IPS-18a (cell line): ENCODE results near the gene BMERB1.
"Not testable (repeated sequence)": the region's sequence is repeated elsewhere in the genome, so short reads cannot be mapped to it uniquely, and the experiment has no call there.

ENCODE experiments used
- H3K27ac ChIP-seq: one replicate; pipeline ENCODE4 v1.5.1; 2013; ENCODE audit warnings: low read length
- H3K27me3 ChIP-seq: one replicate; pipeline ENCODE4 v1.6.1; 2013; ENCODE audit warnings: mild to moderate bottlenecking, low read length; ENCODE audit not compliant: control insufficient read depth, insufficient read depth
- H3K36me3 ChIP-seq: one replicate; pipeline ENCODE4 v1.6.1; 2013; ENCODE audit warnings: low read depth, low read length; ENCODE audit not compliant: control insufficient read depth
- H3K4me1 ChIP-seq: one replicate; pipeline ENCODE4 v1.6.1; 2013; ENCODE audit warnings: low read depth, low read length; ENCODE audit not compliant: control insufficient read depth
- H3K4me3 ChIP-seq: one replicate; pipeline ENCODE4 v1.5.1; 2013; ENCODE audit warnings: low read length
- H3K9ac ChIP-seq: one replicate; pipeline ENCODE4 v1.6.1; 2013; ENCODE audit warnings: mild to moderate bottlenecking, low read length, moderate library complexity
- H3K9me3 ChIP-seq: one replicate; pipeline ENCODE4 v1.6.1; 2013; ENCODE audit warnings: low read depth, low read length; ENCODE audit not compliant: control insufficient read depth

Gene BMERB1

GRCh38 chr16:15434425-15435215, at the start of gene BMERB1:
Gene BMERB1 (plus strand): TSS chr16:15434588. CDS start chr16:15434654, 66 bp downstream.
- Histone ChIP-seq H3K27me3 (peaks cover 18% of the 10 kb centered on the region), H3K9ac (peak within 1 kb of the TSS; percentile 41), H3K4me3 (peak within 1 kb of the TSS; percentile 86), H3K4me1 (peaks cover 8% of the 10 kb centered on the region), H3K9me3 (no peaks in the 10 kb centered on the region), H3K36me3 (no peaks in the 10 kb centered on the region), H3K27ac (no peak within 1 kb of the TSS)

DNA sequence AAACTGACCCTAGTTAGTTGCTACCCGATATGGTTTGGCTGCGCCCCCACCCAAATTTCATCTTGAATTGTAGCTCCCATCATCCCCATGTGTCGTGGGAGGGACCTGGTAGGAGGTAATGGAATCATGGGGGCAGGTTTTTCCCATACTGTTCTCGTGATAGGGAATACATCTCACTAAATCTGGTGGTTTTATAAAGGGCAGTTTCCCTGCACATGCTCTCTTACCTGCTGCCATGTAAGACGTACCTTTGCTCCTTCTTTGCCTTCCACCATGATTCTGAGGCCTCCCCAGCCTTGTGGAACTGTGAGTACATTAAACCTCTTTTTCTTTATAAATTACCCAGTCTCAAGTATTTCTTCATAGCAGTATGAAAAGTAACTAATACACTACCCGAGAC, 46.3 kb upstream of the BMERB1 start:
- H3K36me3 ChIP-seq, H3K4me1 ChIP-seq, H3K4me3 ChIP-seq, H3K27me3 ChIP-seq, H3K9ac ChIP-seq, H3K27ac ChIP-seq, H3K9me3 ChIP-seq: not testable (repeated sequence)

GRCh38 chr16:15389916-15390315, 44.5 kb upstream of the BMERB1 start:
- H3K27me3 ChIP-seq, H3K4me1 ChIP-seq, H3K9me3 ChIP-seq, H3K9ac ChIP-seq, H3K36me3 ChIP-seq, H3K4me3 ChIP-seq, H3K27ac ChIP-seq: not testable (repeated sequence)

DNA sequence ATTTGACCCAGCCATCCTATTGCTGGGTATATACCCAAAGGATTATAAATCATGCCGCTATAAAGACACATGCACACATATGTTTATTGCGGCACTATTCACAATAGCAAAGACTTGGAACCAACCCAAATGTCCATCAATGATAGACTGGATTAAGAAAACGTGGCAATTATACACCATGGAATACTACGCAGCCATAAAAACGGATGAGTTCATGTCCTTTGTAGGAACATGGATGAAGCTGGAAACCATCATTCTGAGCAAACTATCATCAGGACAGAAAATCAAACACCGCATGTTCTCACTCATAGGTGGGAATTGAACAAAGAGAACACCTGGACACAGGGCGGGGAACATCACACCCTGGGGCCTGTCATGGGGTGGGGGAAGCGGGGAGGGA, 41.4 kb upstream of the BMERB1 start:
- not testable (repeated sequence) for H3K9ac ChIP-seq, H3K27me3 ChIP-seq, H3K36me3 ChIP-seq, H3K27ac ChIP-seq, H3K4me3 ChIP-seq, H3K9me3 ChIP-seq, H3K4me1 ChIP-seq

- H3K27ac ChIP-seq, H3K4me1 ChIP-seq, H3K27me3 ChIP-seq, H3K9me3 ChIP-seq, H3K36me3 ChIP-seq: not testable (repeated sequence)
- H3K4me3 ChIP-seq, result peak within 1 kb of the TSS; percentile 65
- peak within 1 kb of the TSS; percentile 39 for H3K9ac ChIP-seq
Observed at GRCh38 chr16:15395631-15396508, 38.5 kb upstream of the BMERB1 start, which contains the start of gene MPV17L. Gene MPV17L (plus strand): TSS chr16:15395754. CDS start chr16:15395898, 144 bp downstream.

DNA sequence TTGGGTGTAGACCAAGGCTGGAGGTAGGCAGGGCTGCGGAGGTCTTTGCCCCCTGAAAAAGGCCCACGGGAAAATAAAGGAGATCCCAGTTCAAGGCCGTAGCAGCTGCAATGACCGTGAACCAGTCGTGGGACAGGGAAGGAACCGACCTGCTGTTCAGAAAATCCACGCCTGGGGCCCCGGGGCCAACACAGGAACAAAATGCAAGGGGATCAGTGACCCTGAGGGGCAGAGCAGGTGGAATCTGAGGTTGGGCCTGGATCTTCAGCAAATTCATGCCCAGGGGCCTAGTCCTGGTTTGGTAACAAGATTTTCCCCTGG, 37.9 kb upstream of the BMERB1 start:
- H3K27ac ChIP-seq, H3K4me1 ChIP-seq, H3K36me3 ChIP-seq, H3K27me3 ChIP-seq, H3K9me3 ChIP-seq: not testable (repeated sequence)
- Histone ChIP-seq H3K9ac (peak overlapping the region; percentile 39), H3K4me3 (peak overlapping the region; percentile 65)

- Histone ChIP-seq H3K9ac (no peak overlapping the region), H3K9me3 (no peaks in the 10 kb centered on the region), H3K4me1 (peaks cover 6% of the 10 kb centered on the region), H3K27ac (no peak overlapping the region), H3K4me3 (peak overlapping the region; percentile 65), H3K27me3 (no peaks in the 10 kb centered on the region), H3K36me3 (no peaks in the 10 kb centered on the region)
Observed at GRCh38 chr16:15396948-15397594, 37.3 kb upstream of the BMERB1 start.

- no peak overlapping the region for H3K9ac ChIP-seq
- no peaks in the 10 kb centered on the region for H3K27me3 ChIP-seq
- peaks cover 6% of the 10 kb centered on the region for H3K4me1 ChIP-seq
- no peaks in the 10 kb centered on the region for H3K9me3 ChIP-seq
- H3K27ac ChIP-seq, result no peak overlapping the region
- H3K36me3 ChIP-seq, result no peaks in the 10 kb centered on the region
- no peak overlapping the region for H3K4me3 ChIP-seq
Observed at GRCh38 chr16:15398618-15399316, 35.6 kb upstream of the BMERB1 start.

GRCh38 chr16:15399317-15399716, 35.1 kb upstream of the BMERB1 start:
- Histone ChIP-seq H3K9me3 (no peaks in the 10 kb centered on the region), H3K9ac (no peak overlapping the region), H3K4me1 (peaks cover 6% of the 10 kb centered on the region), H3K4me3 (no peak overlapping the region), H3K36me3 (no peaks in the 10 kb centered on the region), H3K27ac (no peak overlapping the region), H3K27me3 (no peaks in the 10 kb centered on the region)

- not testable (repeated sequence) for H3K9ac ChIP-seq, H3K4me1 ChIP-seq, H3K27me3 ChIP-seq, H3K27ac ChIP-seq, H3K4me3 ChIP-seq, H3K9me3 ChIP-seq, H3K36me3 ChIP-seq
Observed at GRCh38 chr16:15400314-15400713, 34.1 kb upstream of the BMERB1 start.

- H3K4me3 ChIP-seq, result no peak overlapping the region
- H3K9ac ChIP-seq, result no peak overlapping the region
- H3K9me3 ChIP-seq, result no peaks in the 10 kb centered on the region
- H3K27me3 ChIP-seq, result no peaks in the 10 kb centered on the region
- no peak overlapping the region for H3K27ac ChIP-seq
- peaks cover 5% of the 10 kb centered on the region for H3K4me1 ChIP-seq
- no peaks in the 10 kb centered on the region for H3K36me3 ChIP-seq
Observed at GRCh38 chr16:15401972-15402371, 32.4 kb upstream of the BMERB1 start.
